Breast epithelium (tissue), 3 donors: Measurements from ENCODE around the gene SV2C.

Source experiments
- CTCF ChIP-seq, 3 donors: fragments of 450-650 bp; IDR thresholded peaks; one replicate each; pipeline ENCODE4 v1.5.1; 2016 to 2017; ENCODE audit warnings: antibody characterized with exemption in 3 of 3, mild to moderate bottlenecking in 3 of 3, moderate library complexity in 3 of 3
- POLR2A ChIP-seq: fragments of 450-650 bp; IDR thresholded peaks from one replicate; pipeline ENCODE4 v1.6.1; 2016; ENCODE audit warnings: antibody characterized with exemption, mild to moderate bottlenecking, moderate library complexity
- POLR2AphosphoS5 ChIP-seq, 3 donors: sonication (generic); formaldehyde crosslinking; IDR thresholded peaks; one replicate each; pipeline ENCODE4 v1.6.1; 2017; ENCODE audit warnings: antibody characterized with exemption in 3 of 3

GRCh38 chr5:76222318-76222717 lies 139.1 kb downstream of the SV2C start:
- TF ChIP-seq CTCF (IDR thresholded peaks at IDR 0.05), result no peak
- TF ChIP-seq POLR2A, result no peak
- no peak for TF ChIP-seq POLR2AphosphoS5 (IDR thresholded peaks at IDR 0.05)
